Activated CD4-positive, alpha-beta memory T cell treated with anti-CD3 and anti-CD28 coated beads, Interleukin-2, amount 10 ng/mL, durations not matched to agents 7 days and 5 days (primary cell): ENCODE results near the gene EFHD2. TPM values are rescaled to one million over a fixed set of nuclear protein-coding genes. Genes with fewer than 3 reads are reported as not detected.
"Not testable (repeated sequence)": the region's sequence is repeated elsewhere in the genome, so short reads cannot be mapped to it uniquely, and the experiment has no call there.

ENCODE experiments used
- CTCF ChIA-PET: fragments of 350-600 bp; sonication (Branson Sonifier 250); formaldehyde crosslinking; loops from one replicate; lab custom pipeline; 2021; ENCODE audit warnings: antibody characterized with exemption, inconsistent platforms; lab: Charles Lee
- POLR2A ChIA-PET: fragments of 350-600 bp; sonication (Branson Sonifier 250); formaldehyde crosslinking; loops from one replicate; lab custom pipeline; 2021; ENCODE audit warnings: antibody characterized with exemption; lab: Charles Lee
- DNase-seq: peaks from one replicate; pipeline ENCODE4 v3.0.0-alpha.2; 2020
- H3K27ac Mint-ChIP-seq: one replicate; pipeline ENCODE4 v1.8.0; 2021; ENCODE audit warnings: mild to moderate bottlenecking, mixed read lengths
- H3K27me3 Mint-ChIP-seq: one replicate; pipeline ENCODE4 v1.8.0; 2021; ENCODE audit warnings: mixed read lengths
- H3K36me3 Mint-ChIP-seq: one replicate; pipeline ENCODE4 v1.8.0; 2021; ENCODE audit warnings: low read depth, mixed read lengths
- H3K4me1 Mint-ChIP-seq: one replicate; pipeline ENCODE4 v1.8.0; 2021; ENCODE audit warnings: mixed read lengths
- H3K4me3 Mint-ChIP-seq: one replicate; pipeline ENCODE4 v1.8.0; 2021; ENCODE audit warnings: mild to moderate bottlenecking, mixed read lengths
- H3K9me3 Mint-ChIP-seq: one replicate; pipeline ENCODE4 v1.8.0; 2021; ENCODE audit warnings: mixed read lengths
- total RNA-seq, 2 experiments: library from RNA; stranded (reverse); gene quantifications; one replicate each; pipeline ENCODE4 v1.2.3, GENCODE V29; 2021

EFHD2 gene
- total RNA-seq, 2 experiments from 2014 or later: 97.7 to 99.7 TPM

- Mint-ChIP-seq H3K27me3 (peaks cover 18% of the 10 kb centered on the region), H3K4me3 (no peak overlapping the region), H3K27ac (no peak overlapping the region), H3K36me3 (no peaks in the 10 kb centered on the region), H3K4me1 (peaks cover 5% of the 10 kb centered on the region), H3K9me3 (no peaks in the 10 kb centered on the region)
- POLR2A ChIA-PET: no interaction called here
- no peak for DNase-seq
- CTCF ChIA-PET: no interaction called here
Measured at GRCh38 chr1:15380601-15381508, 28.8 kb upstream of the EFHD2 start.

- no peaks in the 10 kb centered on the region for H3K36me3 Mint-ChIP-seq
- peaks cover 21% of the 10 kb centered on the region for H3K27me3 Mint-ChIP-seq
- POLR2A ChIA-PET: interaction anchor here (0.9 kb wide), 1 partner anchor 24 kb away, joined by 3 read pairs; no protein-coding TSS in a partner anchor
- H3K9me3 Mint-ChIP-seq: no peaks in the 10 kb centered on the region
- no peak overlapping the region for H3K4me3 Mint-ChIP-seq
- H3K27ac Mint-ChIP-seq: no peak overlapping the region
- H3K4me1 Mint-ChIP-seq: peaks cover 5% of the 10 kb centered on the region
- DNase-seq: no peak
- CTCF ChIA-PET: no interaction called here
Measured at GRCh38 chr1:15381805-15382204, 27.9 kb upstream of the EFHD2 start.

GRCh38 chr1:15382601-15383518 lies 26.8 kb upstream of the EFHD2 start:
- Mint-ChIP-seq H3K27me3 (peaks cover 23% of the 10 kb centered on the region), H3K9me3 (no peaks in the 10 kb centered on the region), H3K4me1 (peaks cover 5% of the 10 kb centered on the region), H3K36me3 (no peaks in the 10 kb centered on the region), H3K4me3 (no peak overlapping the region), H3K27ac (no peak overlapping the region)
- ChIA-PET POLR2A (no interaction called here), CTCF (no interaction called here)
- DNase-seq: no peak

GRCh38 chr1:15383810-15384209 lies 25.9 kb upstream of the EFHD2 start:
- POLR2A ChIA-PET: no interaction called here
- CTCF ChIA-PET: no interaction called here

GRCh38 chr1:15384301-15384901 lies 25.3 kb upstream of the EFHD2 start:
- ChIA-PET CTCF (no interaction called here), POLR2A (no interaction called here)
- Mint-ChIP-seq H3K27ac (no peak overlapping the region), H3K4me3 (no peak overlapping the region), H3K36me3 (no peaks in the 10 kb centered on the region), H3K27me3 (peaks cover 27% of the 10 kb centered on the region), H3K4me1 (peaks cover 5% of the 10 kb centered on the region), H3K9me3 (no peaks in the 10 kb centered on the region)
- no peak for DNase-seq

More at GRCh38 chr1:15383810-15384209, 25.9 kb upstream of the EFHD2 start:
- H3K27me3 Mint-ChIP-seq: peaks cover 27% of the 10 kb centered on the region
- no peak overlapping the region for H3K27ac Mint-ChIP-seq
- no peaks in the 10 kb centered on the region for H3K9me3 Mint-ChIP-seq
- H3K36me3 Mint-ChIP-seq: no peaks in the 10 kb centered on the region
- H3K4me1 Mint-ChIP-seq: peaks cover 5% of the 10 kb centered on the region
- H3K4me3 Mint-ChIP-seq: no peak overlapping the region
- DNase-seq: no peak

GRCh38 chr1:15385420-15385819 lies 24.3 kb upstream of the EFHD2 start:
- POLR2A ChIA-PET: no interaction called here
- Mint-ChIP-seq H3K36me3 (no peaks in the 10 kb centered on the region), H3K27me3 (peaks cover 22% of the 10 kb centered on the region), H3K4me1 (peaks cover 5% of the 10 kb centered on the region), H3K9me3 (no peaks in the 10 kb centered on the region), H3K27ac (no peak overlapping the region), H3K4me3 (no peak overlapping the region)
- DNase-seq: no peak
- CTCF ChIA-PET: no interaction called here

- H3K9me3 Mint-ChIP-seq: no peaks in the 10 kb centered on the region
Measured at GRCh38 chr1:15386164-15386749, 23.4 kb upstream of the EFHD2 start.

GRCh38 chr1:15388201-15388880 lies 21.3 kb upstream of the EFHD2 start:
- POLR2A ChIA-PET: no interaction called here
- peaks cover 22% of the 10 kb centered on the region for H3K27me3 Mint-ChIP-seq
- no peak for DNase-seq
- H3K9me3 Mint-ChIP-seq: no peaks in the 10 kb centered on the region
- H3K36me3 Mint-ChIP-seq: no peaks in the 10 kb centered on the region
- CTCF ChIA-PET: no interaction called here
- H3K27ac Mint-ChIP-seq: no peak overlapping the region
- peaks cover 5% of the 10 kb centered on the region for H3K4me1 Mint-ChIP-seq
- H3K4me3 Mint-ChIP-seq: no peak overlapping the region

More at GRCh38 chr1:15386164-15386749, 23.4 kb upstream of the EFHD2 start:
- Mint-ChIP-seq H3K27ac (no peak overlapping the region), H3K4me3 (no peak overlapping the region), H3K4me1 (peaks cover 5% of the 10 kb centered on the region), H3K36me3 (no peaks in the 10 kb centered on the region), H3K27me3 (peaks cover 22% of the 10 kb centered on the region)
- DNase-seq: no peak
- ChIA-PET POLR2A (no interaction called here), CTCF (no interaction called here)

GRCh38 chr1:15389828-15390227 lies 19.9 kb upstream of the EFHD2 start:
- H3K9me3 Mint-ChIP-seq, H3K4me3 Mint-ChIP-seq, H3K36me3 Mint-ChIP-seq, POLR2A ChIA-PET, DNase-seq, H3K27ac Mint-ChIP-seq, H3K4me1 Mint-ChIP-seq: not testable (repeated sequence)
- CTCF ChIA-PET: interaction anchor here (0.7 kb wide), 1 partner anchor 93 kb away, joined by 4 read pairs; no protein-coding TSS in a partner anchor
- peaks cover 20% of the 10 kb centered on the region for H3K27me3 Mint-ChIP-seq

- POLR2A ChIA-PET: no interaction called here
- Mint-ChIP-seq H3K27ac (no peak overlapping the region), H3K36me3 (no peaks in the 10 kb centered on the region), H3K9me3 (no peaks in the 10 kb centered on the region), H3K4me1 (no peaks in the 10 kb centered on the region), H3K4me3 (no peak overlapping the region), H3K27me3 (peaks cover 15% of the 10 kb centered on the region)
- CTCF ChIA-PET: interaction anchor here (0.9 kb wide), 1 partner anchor 67 kb away, joined by 4 read pairs; no protein-coding TSS in a partner anchor
- no peak for DNase-seq
Measured at GRCh38 chr1:15390667-15391066, 19.0 kb upstream of the EFHD2 start.

GRCh38 chr1:15391366-15391765 lies 18.3 kb upstream of the EFHD2 start:
- POLR2A ChIA-PET: no interaction called here

More at GRCh38 chr1:15391366-15391765, 18.3 kb upstream of the EFHD2 start:
- CTCF ChIA-PET: interaction anchor here (0.9 kb wide), 1 partner anchor 68 kb away, joined by 4 read pairs; no protein-coding TSS in a partner anchor
- Mint-ChIP-seq H3K4me1 (no peaks in the 10 kb centered on the region), H3K4me3 (no peak overlapping the region), H3K27ac (no peak overlapping the region), H3K36me3 (no peaks in the 10 kb centered on the region), H3K27me3 (peaks cover 14% of the 10 kb centered on the region), H3K9me3 (no peaks in the 10 kb centered on the region)
- no peak for DNase-seq
